Activated naive CD4-positive, alpha-beta T cell treated with anti-CD3 and anti-CD28 coated beads, Interleukin-2, amount 50 U/mL, for 16 hours (primary cell): ENCODE results near the gene COL18A1.
"Not testable (repeated sequence)": the region's sequence is repeated elsewhere in the genome, so short reads cannot be mapped to it uniquely, and the experiment has no call there.

ENCODE experiments used
- DNase-seq: peaks from one replicate; pipeline ENCODE4 v3.0.0-alpha.2; 2020

Gene COL18A1

GRCh38 chr21:45497846-45498645 lies 93.1 kb downstream of the COL18A1 start:
- DNase-seq, result no peak

DNA sequence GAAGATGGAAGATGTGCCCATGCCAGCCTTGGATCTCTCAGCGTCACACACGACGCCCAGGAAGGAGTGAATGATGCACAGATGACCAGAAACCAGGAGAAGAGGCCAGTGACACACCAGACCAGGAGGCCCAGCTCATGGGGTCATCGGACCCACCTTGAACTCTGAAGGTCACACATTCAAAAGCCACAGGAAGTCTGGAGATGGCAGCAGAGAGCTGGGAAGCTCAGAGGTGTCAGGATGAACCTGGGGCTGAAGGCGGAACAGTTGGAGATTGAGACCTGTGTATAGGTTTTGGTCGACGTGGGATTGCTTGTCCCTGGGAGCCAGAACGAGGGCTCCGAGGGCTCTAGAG lies 93.7 kb downstream of the COL18A1 start:
- no peak for DNase-seq

GRCh38 chr21:45499201-45499750 lies 94.3 kb downstream of the COL18A1 start:
- DNase-seq, result no peak

GRCh38 chr21:45499970-45500577 lies 95.1 kb downstream of the COL18A1 start:
- no peak for DNase-seq

DNA sequence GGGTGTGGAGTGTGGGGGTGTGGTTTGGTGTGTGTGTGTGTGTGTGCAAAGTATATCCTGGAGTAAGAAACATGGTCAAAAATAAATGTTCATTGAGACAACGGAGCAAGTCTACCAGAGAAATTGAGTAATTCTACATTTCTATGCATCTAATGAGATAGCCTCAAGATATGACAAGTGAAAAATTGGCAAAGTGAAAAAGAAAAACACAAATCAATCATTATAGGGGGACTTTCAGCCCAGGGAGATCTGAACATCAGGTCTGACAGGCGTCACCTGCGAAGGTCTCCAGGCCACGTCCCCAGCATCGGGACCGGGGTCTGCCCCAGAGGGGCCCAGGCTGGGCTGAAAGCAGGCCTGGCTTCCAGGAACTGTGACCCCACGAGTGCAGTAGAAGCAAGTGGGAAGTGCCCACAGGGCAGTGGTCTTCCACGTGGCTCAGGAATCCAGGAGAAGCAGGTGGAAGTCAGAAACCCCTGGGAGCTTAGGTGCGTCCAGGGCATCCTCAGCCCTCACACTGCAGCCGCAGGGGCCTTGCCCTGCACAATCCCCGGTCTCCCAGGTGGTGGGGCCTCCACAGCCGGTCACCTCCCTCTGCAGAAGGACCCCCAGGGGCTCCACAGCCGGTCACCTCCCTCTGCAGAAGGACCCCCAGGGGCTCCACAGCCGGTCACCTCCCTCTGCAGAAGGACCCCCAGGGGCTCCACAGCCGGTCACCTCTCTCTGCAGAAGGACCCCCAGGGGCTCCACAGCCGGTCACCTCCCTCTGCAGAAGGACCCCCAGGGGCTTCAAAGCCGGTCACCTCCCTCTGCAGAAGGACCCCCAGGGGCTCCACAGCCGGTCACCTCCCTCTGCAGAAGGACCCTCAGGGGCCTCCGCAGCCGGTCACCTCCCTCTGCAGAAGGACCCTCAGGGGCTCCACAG lies 96.4 kb downstream of the COL18A1 start:
- not testable (repeated sequence) for DNase-seq

- DNase-seq, result no peak
These were observed 97.0 kb downstream of the COL18A1 start for GRCh38 chr21:45502006-45502345.

DNA sequence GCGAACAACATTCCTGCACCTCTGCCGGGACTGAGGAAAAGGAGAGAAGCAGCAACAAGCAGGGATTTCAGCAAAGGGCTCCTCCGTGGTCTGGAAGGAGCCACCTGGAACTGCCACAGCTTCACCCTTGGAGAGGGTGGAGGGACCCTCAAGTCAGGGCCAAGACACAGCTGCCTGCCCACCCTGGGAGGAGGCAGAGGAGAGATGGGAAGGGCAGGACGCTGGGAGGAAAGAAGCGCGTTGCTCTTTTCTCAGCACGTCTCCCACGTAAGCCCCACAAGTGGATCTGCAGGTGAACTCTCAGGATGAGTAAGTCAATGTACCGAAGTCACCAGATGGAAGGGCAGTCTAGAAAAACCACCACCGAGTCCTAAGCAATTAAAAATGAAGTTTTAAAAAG lies 97.6 kb downstream of the COL18A1 start:
- no peak for DNase-seq

GRCh38 chr21:45503226-45503625 lies 98.3 kb downstream of the COL18A1 start:
- DNase-seq, result not testable (repeated sequence)

DNA sequence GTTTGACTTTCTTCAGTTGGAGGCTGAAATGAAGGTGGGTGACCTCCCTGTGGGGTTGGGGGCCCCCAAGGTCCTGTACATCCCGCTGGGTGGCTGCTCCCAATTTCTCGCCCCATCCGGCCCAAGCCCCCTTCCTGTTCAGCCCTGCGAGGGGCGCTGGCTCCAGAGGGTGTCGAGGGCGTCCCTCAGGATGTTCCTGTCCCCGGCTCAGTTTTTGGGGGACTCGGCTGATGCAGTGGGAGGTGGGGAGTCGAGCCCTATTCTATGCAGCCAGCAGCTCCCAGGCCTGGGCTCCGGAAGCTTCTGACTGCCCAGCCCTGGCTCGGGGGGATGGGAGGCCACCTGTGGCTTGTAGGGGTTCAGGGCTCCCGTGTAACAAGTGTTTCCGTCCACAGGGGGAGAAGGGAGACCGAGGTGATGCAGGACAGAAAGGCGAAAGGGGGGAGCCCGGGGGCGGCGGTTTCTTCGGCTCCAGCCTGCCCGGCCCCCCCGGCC lies 99.1 kb downstream of the COL18A1 start:
- no peak for DNase-seq

GRCh38 chr21:45504516-45505415 lies 99.8 kb downstream of the COL18A1 start:
- no peak for DNase-seq

- no peak for DNase-seq
These were observed 100.6 kb downstream of the COL18A1 start for GRCh38 chr21:45505416-45506021.

GRCh38 chr21:45506241-45506817 lies 101.4 kb downstream of the COL18A1 start:
- no peak for DNase-seq

- DNase-seq, result no peak
These were observed 102.0 kb downstream of the COL18A1 start for GRCh38 chr21:45506836-45507522.

DNA sequence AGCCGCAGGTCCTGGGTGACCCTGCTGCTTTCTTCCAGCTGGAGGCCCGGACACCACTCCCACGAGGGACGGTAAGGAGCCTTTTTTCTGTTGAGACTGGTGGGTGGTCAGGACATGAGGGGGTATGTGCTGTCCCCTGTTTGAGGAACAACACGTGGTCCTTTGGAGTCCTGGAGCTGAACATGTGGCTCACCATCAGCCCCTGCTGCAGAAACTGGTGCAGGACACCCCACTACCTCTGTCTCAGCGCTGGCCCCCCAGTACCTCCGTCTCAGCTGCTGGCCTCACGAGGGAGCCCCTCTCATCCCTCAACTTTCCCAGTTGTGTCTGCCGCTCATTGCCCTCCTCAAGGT lies 102.5 kb downstream of the COL18A1 start:
- no peak for DNase-seq

GRCh38 chr21:45507888-45508508 lies 103.0 kb downstream of the COL18A1 start:
- DNase-seq, result no peak

GRCh38 chr21:45508607-45509565 lies 103.9 kb downstream of the COL18A1 start:
- no peak for DNase-seq

DNA sequence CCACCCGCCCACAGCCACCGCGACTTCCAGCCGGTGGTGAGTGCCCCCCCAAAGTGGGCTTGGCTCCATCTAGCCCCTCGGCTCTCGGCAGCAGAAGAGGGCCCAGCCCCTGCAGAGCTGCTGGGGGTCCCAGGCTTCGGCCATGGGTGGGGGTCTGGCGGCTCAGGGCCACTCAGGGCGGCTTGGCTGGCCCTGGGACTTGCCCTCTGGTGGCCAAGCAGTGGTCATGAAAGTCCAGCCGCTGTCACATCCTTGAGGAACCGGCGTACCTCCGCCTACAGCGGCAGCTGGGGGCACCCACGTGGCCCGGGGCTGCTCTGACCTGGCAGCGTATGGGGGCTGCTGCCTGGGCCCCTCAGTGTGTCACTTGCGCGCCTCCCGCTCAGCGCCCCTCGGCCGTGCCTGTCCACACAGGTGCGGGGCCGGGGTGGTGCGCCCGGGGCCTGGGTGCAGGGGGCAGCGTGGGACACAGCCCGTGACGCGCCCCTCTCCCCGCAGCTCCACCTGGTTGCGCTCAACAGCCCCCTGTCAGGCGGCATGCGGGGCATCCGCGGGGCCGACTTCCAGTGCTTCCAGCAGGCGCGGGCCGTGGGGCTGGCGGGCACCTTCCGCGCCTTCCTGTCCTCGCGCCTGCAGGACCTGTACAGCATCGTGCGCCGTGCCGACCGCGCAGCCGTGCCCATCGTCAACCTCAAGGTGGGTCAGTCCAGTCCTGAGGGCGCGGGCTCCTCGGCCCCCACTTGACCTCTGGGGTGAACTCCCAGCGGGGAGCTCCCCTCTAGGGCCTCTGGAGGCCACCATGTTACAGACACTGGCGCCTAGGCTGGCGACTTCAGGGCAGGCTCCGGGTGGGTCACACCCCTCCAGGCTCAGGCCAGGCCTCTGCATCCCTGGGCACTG lies 104.9 kb downstream of the COL18A1 start:
- no peak for DNase-seq

- DNase-seq, result no peak
These were observed 105.5 kb downstream of the COL18A1 start for GRCh38 chr21:45510466-45510955.
